KMS-11 (cell line): ENCODE results near the gene STX8.

Experiments
- H2AFZ ChIP-seq: fragments of 200-600 bp; sonication (generic); 2 replicates; pipeline ENCODE4 v1.6.1; 2016; ENCODE audit warnings: antibody characterized with exemption, mixed run types, low read depth
- H3K27ac ChIP-seq: fragments of 200-600 bp; sonication (generic); 2 replicates; pipeline ENCODE4 v1.6.1; 2016; ENCODE audit warnings: mild to moderate bottlenecking, mixed run types
- H3K27me3 ChIP-seq: fragments of 200-600 bp; sonication (generic); 2 replicates; pipeline ENCODE4 v1.6.1; 2017; ENCODE audit warnings: mild to moderate bottlenecking, low read depth, mixed run types, moderate library complexity; ENCODE audit not compliant: insufficient read depth
- H3K36me3 ChIP-seq: fragments of 200-600 bp; sonication (generic); 2 replicates; pipeline ENCODE4 v1.6.1; 2017; ENCODE audit warnings: mild to moderate bottlenecking, mixed run types; ENCODE audit not compliant: insufficient read depth
- H3K4me1 ChIP-seq: fragments of 200-600 bp; sonication (generic); 2 replicates; pipeline ENCODE4 v1.6.1; 2016; ENCODE audit warnings: mild to moderate bottlenecking, low read depth, mixed run types; ENCODE audit not compliant: poor library complexity, severe bottlenecking
- H3K4me2 ChIP-seq: fragments of 200-600 bp; sonication (generic); 2 replicates; pipeline ENCODE4 v1.7.0; 2016; ENCODE audit warnings: mild to moderate bottlenecking, mixed run types
- H3K4me3 ChIP-seq: fragments of 200-600 bp; sonication (generic); IDR thresholded peaks from 2 replicates; pipeline ENCODE4 v1.6.1; 2017; ENCODE audit warnings: low read depth, low read length, mixed read lengths; ENCODE audit not compliant: insufficient read depth
- H3K79me2 ChIP-seq: fragments of 200-600 bp; sonication (generic); 2 replicates; pipeline ENCODE4 v1.6.1; 2016; ENCODE audit warnings: low read depth, mixed run types; ENCODE audit not compliant: insufficient read depth
- H3K9ac ChIP-seq: fragments of 200-600 bp; sonication (generic); 2 replicates; pipeline ENCODE4 v1.6.1; 2016; ENCODE audit warnings: mild to moderate bottlenecking, mixed run types
- H4K20me1 ChIP-seq: fragments of 200-600 bp; sonication (generic); 2 replicates; pipeline ENCODE4 v1.6.1; 2016; ENCODE audit warnings: mild to moderate bottlenecking, mixed run types; ENCODE audit not compliant: insufficient read depth
- TF ChIP-seq, protein P1 (sequence below): fragments of 200-600 bp; sonication (generic); conservative IDR thresholded peaks from 2 replicates; pipeline ENCODE4 v1.6.1; 2017; ENCODE audit warnings: low read depth, mild to moderate bottlenecking, antibody characterized with exemption, low read length, moderate library complexity, mixed read lengths

STX8 gene

DNA sequence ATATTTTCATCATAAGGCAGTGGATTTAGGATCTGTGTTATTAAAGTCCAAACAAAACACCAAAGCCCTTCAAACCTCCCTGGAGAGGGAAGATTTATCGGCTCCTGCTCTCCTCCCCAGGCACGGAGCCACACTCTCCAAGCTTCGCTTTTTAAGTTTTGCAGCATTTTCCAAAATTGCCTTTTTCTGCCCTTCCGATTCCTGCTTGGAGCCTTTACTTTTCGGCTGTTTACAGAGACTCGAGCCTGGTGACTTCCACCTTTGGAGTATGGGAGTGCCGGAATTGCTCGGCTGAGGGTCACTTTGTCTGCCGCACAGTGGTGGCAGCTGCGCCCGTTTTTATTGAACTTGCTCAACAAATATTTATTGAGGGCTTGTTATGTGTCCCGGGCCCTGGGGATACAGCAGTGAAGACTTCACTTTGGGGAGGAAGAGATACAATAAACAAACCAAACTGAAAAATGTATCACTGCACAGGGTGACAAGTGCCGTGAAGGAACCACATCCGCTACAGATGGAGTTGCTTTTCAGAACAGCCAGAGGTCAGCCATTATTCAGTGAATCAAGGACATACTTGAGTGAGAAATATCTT is 368.8 kb downstream of the STX8 start:
- H2AFZ ChIP-seq, result no peak overlapping the region
- TF ChIP-seq, protein P1, sequence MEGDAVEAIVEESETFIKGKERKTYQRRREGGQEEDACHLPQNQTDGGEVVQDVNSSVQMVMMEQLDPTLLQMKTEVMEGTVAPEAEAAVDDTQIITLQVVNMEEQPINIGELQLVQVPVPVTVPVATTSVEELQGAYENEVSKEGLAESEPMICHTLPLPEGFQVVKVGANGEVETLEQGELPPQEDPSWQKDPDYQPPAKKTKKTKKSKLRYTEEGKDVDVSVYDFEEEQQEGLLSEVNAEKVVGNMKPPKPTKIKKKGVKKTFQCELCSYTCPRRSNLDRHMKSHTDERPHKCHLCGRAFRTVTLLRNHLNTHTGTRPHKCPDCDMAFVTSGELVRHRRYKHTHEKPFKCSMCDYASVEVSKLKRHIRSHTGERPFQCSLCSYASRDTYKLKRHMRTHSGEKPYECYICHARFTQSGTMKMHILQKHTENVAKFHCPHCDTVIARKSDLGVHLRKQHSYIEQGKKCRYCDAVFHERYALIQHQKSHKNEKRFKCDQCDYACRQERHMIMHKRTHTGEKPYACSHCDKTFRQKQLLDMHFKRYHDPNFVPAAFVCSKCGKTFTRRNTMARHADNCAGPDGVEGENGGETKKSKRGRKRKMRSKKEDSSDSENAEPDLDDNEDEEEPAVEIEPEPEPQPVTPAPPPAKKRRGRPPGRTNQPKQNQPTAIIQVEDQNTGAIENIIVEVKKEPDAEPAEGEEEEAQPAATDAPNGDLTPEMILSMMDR, result no peak
- no peak overlapping the region for H3K27ac ChIP-seq
- no peaks in the 10 kb centered on the region for H3K27me3 ChIP-seq
- H3K4me2 ChIP-seq, result no peak overlapping the region
- H4K20me1 ChIP-seq, result no peaks in the 10 kb centered on the region
- no peak overlapping the region for H3K9ac ChIP-seq
- H3K79me2 ChIP-seq, result no peaks in the 10 kb centered on the region
- H3K4me3 ChIP-seq, result no peak overlapping the region
- H3K4me1 ChIP-seq, result no peaks in the 10 kb centered on the region
- no peaks in the 10 kb centered on the region for H3K36me3 ChIP-seq

DNA sequence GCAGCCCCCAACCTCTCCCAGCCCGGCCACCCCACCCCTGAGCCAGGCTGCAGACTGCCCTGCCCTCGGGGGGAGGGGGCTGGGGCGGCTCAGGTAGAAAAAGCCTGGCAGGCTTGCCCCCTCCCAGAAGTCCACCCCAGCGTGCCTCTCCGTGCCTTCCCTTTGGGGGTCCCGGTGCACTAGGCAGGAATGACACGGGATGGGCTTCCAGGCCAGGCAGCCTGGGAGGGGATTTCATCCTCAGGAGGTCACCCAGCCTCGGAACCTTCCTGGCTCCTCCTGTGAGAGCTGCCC is 369.3 kb downstream of the STX8 start:
- Histone ChIP-seq H3K9ac (no peak overlapping the region), H3K4me3 (no peak overlapping the region), H3K4me2 (no peak overlapping the region), H3K4me1 (no peaks in the 10 kb centered on the region), H4K20me1 (no peaks in the 10 kb centered on the region), H3K79me2 (no peaks in the 10 kb centered on the region), H2AFZ (no peak overlapping the region), H3K27ac (no peak overlapping the region), H3K36me3 (no peaks in the 10 kb centered on the region), H3K27me3 (no peaks in the 10 kb centered on the region)
- TF ChIP-seq, protein P1, result no peak

DNA sequence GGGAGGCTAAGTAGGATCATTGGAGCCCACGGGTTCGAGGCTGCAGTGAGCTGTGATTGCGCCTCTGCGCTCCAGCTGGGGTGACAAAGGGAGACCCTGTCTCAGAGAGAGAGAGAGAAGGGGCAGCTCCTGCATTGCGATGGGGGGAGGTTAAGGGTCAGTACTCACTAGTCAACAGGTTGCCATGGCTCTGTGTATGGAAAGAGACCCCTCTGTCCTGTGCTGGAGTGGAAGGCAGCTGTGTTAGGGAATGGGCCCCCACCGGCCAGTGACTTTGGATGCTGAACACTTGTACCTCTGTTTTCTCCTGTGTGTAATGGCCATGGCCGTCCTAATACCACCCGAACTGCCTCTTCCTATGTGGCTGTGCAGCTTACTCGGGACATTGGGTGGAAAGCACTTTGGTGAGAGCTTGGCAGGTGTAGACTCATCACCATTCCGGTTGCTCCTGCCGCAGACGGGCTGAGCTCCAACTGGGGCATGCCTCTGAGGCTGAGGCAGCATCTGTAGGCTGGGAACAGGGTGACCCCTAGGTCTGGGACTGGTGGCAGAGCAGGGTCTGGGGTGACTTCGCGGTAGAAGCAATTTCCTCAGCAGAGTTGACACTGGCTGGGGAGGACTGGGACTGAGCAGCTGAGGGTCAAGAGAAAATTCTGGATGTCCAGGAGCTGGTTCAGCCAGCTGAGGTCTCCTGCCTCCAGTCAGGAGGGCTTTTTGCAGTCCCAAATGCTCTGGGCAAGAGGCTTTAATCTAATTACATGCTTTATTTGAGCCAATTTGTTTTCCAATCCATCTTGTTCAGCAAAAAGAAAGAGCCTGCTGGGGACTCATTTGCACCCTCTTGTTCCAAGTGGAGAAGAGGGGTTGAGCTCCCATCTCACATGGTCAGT is 369.9 kb downstream of the STX8 start:
- Histone ChIP-seq H3K9ac (no peak overlapping the region), H3K4me3 (no peak overlapping the region), H2AFZ (no peak overlapping the region), H3K79me2 (no peaks in the 10 kb centered on the region), H3K4me1 (no peaks in the 10 kb centered on the region), H3K27ac (no peak overlapping the region), H3K36me3 (no peaks in the 10 kb centered on the region), H3K27me3 (no peaks in the 10 kb centered on the region), H3K4me2 (no peak overlapping the region), H4K20me1 (no peaks in the 10 kb centered on the region)
- TF ChIP-seq, protein P1, result no peak

DNA sequence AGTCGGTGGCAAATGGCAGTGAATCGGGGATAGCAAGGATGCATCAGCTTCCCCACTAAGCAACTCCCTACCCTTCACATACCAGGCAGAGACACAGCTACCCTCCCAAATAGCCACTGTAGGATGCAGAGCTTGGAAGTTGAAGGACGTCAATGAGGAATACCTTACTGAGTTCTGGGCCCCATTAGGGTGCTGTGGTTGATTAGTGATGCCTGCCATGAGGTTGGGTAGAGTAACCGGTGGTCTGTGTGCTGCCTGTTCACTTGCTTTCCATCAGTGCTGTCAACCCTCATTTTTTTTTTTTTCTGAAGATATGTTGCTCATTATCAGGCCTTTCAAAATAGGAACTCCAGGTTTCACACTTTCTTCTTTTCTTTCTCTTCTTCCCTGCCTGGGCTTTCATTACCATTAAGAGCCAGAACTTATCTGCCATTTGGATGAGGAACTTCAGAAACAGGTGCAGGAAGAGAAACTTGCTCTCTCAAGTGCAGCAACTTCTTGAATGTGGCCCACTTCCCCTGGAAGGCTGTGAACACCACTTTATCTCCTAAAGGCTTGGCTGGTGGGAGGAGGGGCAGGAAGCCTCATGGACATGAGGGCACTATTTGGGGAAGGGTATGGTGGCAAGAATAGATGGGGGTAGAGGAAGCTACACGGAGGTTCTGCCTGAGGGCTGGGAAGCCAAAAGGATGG is 370.8 kb downstream of the STX8 start:
- Histone ChIP-seq H3K4me3 (no peak overlapping the region), H3K36me3 (no peaks in the 10 kb centered on the region), H2AFZ (no peak overlapping the region), H3K9ac (no peak overlapping the region), H3K27me3 (no peaks in the 10 kb centered on the region), H3K27ac (no peak overlapping the region), H3K4me2 (no peak overlapping the region), H3K4me1 (no peaks in the 10 kb centered on the region), H3K79me2 (no peaks in the 10 kb centered on the region), H4K20me1 (no peaks in the 10 kb centered on the region)
- TF ChIP-seq, protein P1, result no peak
